ENCODE data around the gene PLEKHD1. TPM values are rescaled to one million over a fixed set of nuclear protein-coding genes. Genes with fewer than 3 reads are reported as not detected.
A peak's percentile ranks its signal among the peaks of the same experiment; 100 is the strongest.

PLEKHD1 gene
- total RNA-seq, 1 experiment from 2014 or later, result not detected

- no peak for DNase-seq (ENCODE audit: low read depth, low spot score)
- in situ Hi-C loops (cut with HindIII; ENCODE audit: low pct_unique_long_range_greater_than_20kb, low sequenced_read_pairs), result no loop called here
These were observed 14.9 kb downstream of the PLEKHD1 start for GRCh38 chr14:69499436-69499835.

DNA sequence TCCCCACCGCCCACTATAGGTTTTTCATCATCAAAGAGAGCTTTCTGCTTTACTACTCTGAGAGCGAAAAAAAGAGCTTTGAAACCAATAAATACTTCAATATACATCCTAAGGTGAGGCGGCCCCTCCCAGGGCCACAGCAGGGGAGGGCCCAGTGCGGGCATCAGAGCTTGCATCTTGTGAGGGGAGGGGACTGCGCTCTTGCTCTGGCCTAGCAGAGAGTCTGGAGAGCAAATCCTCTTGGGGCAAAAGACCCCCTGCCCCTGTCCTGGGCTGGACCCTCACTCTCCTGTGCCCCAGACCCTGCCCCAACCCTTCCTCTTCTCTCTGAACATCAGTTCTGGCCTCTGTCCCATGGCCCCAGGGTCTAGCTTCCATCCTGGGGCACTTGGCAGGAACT, 15.6 kb downstream of the PLEKHD1 start:
- in situ Hi-C loops (cut with HindIII; ENCODE audit: low pct_unique_long_range_greater_than_20kb, low sequenced_read_pairs), result no loop called here
- DNase-seq (ENCODE audit: low read depth, low spot score), result no peak

- in situ Hi-C loops (cut with HindIII; ENCODE audit: low pct_unique_long_range_greater_than_20kb, low sequenced_read_pairs), result no loop called here
These were observed 16.2 kb downstream of the PLEKHD1 start for GRCh38 chr14:69500736-69501135.

GRCh38 chr14:69501423-69501838, 16.9 kb downstream of the PLEKHD1 start:
- in situ Hi-C loops (cut with HindIII; ENCODE audit: low pct_unique_long_range_greater_than_20kb, low sequenced_read_pairs), result no loop called here
- no peak for DNase-seq (ENCODE audit: low read depth, low spot score)

More at GRCh38 chr14:69500736-69501135, 16.2 kb downstream of the PLEKHD1 start:
- DNase-seq (ENCODE audit: low read depth, low spot score), result no peak

DNA sequence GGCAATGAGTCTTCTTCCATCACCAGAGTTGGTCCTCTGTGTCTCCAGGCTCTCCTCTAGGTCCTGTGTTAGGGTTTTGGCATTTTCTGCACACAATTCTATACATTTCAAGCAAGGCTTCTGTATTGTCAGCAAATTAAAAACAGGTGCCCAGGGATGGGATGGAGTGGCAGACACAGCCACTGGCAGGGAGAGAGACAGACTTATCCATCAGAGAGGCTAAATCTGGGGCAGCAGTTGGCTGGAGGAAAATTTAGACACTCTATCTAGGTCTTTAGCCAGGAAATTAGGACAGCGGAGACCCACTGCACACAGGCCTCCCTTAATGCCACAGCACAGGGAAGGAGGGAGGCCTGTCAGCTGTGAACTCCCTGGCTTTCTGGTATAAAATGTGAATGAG, 20.2 kb downstream of the PLEKHD1 start:
- in situ Hi-C loops (cut with HindIII; ENCODE audit: low pct_unique_long_range_greater_than_20kb, low sequenced_read_pairs), result no loop called here
- no peak for DNase-seq (ENCODE audit: low read depth, low spot score)

DNA sequence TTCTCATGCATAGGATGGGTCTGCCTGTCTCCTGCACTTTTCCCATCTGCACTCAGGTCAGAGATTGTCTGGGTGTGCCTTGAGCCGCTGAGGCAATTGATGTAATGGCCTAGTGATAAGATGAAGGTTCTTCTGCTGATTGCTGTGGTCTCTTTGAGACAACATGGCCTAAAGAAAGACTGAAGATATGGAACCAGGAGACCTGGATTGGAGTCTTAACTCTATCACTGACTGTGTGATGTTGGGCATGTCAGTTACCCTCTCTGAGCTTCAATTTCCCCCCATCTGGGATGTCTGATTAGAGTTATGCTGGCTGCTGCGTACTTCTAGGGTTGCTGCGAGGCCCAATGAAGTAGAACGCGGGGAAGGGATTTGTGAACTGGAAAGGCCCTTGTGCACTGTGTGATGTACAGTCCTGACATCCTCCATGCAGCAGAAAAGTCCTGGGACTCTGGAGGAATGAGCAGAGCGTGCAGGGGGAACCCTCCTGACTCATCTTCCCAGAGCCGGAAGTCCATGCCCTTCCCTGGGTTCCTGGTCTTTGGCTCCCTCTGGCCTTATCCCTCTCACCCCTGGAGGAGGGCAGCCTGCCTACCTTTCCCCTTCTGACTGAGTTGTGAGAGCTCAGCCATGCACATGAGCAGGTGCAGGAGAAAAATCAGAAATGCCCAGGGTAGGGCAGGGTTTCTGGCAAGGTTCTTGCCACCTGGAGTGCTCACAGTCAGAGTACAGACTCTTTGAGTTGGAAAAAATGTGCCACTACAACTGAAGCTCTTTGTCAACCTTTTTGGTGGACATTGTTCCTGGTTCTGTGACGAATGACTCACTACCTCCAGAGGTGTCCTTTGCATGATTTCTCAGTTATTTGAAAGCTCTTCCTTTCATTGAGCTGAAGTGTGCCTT, 21.1 kb downstream of the PLEKHD1 start:
- no peak for DNase-seq (ENCODE audit: low read depth, low spot score)

DNA sequence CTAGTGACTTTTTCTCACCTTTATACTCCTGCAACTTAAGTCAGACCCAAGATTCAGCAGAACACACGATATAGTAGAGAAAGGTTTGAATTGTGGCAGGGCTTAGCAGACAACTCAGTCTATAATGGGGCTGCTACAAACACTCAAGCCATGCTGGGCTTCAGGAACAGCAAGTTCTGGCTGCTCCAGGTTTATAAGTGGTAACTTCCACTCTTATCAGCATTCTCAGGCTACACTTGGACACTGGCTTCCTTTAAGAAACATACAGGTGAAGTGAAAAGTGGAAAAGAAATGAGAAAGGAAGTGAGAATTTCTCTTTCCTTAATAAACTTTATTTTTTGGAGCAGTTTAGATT, 21.7 kb downstream of the PLEKHD1 start:
- DNase-seq (ENCODE audit: low read depth, low spot score), result no peak
- in situ Hi-C loops (cut with HindIII; ENCODE audit: low pct_unique_long_range_greater_than_20kb, low sequenced_read_pairs), result no loop called here

More for the DNA sequence above, 21.1 kb downstream of the PLEKHD1 start:
- in situ Hi-C loops (cut with HindIII; ENCODE audit: low pct_unique_long_range_greater_than_20kb, low sequenced_read_pairs), result no loop called here

DNA sequence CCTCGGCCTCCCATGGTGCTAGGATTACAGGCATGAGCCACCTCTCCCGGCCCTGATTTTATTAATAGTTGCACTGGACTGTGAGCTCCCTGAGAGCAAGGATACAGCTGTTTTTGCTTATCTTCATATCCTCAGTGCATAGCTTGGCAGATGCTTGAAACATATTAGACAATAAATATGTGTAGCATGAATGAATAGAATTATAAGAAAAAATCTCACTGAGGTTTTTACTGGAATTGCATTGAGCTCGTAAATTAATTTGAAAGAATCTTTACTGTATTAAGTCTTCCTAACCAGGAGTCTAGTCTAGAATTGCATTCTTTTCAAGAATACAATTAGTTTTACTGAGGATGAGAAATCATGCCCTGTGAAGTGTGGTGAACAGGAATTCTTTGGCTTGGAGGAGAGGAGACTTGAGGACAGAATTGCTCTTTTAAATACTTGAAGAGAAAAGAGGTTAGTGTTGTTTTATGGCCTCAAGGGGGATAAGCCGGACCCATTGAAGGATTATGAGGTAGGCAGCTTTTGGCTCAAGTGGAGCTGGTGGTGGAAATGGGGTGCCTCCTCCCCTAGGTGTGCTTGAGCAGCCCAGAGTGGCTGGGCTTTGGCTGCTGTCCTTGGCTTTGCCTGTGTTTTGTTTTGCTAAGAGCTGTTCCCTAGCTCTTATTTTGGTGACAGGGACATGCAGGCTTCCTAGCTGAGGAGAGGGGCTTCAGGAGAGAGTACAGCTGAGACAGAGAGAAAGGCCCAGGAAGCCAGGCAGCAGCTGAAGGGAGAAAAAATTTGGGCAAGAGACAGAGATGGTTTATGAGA, 34.0 kb downstream of the PLEKHD1 start:
- peak; percentile 14 for DNase-seq (ENCODE audit: low read depth, low spot score)
- in situ Hi-C loops (cut with HindIII; ENCODE audit: low pct_unique_long_range_greater_than_20kb, low sequenced_read_pairs), result no loop called here

DNA sequence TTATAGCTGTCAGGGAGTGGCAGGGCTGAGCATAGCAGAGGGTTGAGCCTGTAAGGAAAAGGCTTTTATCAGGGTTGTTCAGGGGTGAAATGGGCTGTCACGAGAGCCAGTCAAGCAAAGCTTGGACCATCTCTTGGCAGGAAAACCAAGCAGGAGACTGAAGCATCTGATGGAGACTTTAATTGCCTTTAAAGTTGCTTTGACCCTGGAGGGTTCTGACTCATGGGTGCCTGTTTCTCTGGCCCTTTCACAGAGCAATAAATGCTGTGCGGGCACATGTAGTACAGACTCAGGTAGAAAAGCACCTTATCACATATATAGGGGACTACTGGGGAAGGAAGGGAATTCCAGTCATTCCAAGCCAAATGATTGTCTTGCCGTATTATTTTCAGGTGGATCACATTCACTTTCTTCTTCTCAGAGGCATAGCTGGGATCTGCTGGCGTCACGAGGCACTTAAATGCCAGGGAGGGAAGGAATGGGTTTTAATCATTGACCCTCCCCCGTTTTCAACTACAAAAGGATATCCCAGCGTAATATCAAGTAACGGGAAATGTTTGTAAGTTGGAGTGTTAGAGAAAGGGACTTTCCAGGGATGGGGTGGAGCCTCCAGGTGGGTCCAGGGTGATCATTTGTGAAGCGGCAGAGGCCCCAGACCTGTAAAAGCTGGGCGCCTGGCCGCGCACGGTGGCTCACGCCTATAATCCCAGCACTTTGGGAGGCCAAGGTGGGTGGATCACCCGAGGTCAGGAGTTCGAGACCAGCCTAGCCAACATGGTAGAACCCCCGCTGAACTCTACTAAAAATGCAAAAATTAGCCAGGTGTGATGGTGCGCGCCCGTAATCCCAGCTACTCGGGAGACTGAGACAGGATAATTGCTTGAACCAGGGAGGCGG, 34.9 kb downstream of the PLEKHD1 start:
- in situ Hi-C loops (cut with HindIII; ENCODE audit: low pct_unique_long_range_greater_than_20kb, low sequenced_read_pairs), result no loop called here
- DNase-seq (ENCODE audit: low read depth, low spot score), result peak; percentile 8

- in situ Hi-C loops (cut with HindIII; ENCODE audit: low pct_unique_long_range_greater_than_20kb, low sequenced_read_pairs), result no loop called here
- DNase-seq (ENCODE audit: low read depth, low spot score), result no peak
These were observed 37.5 kb downstream of the PLEKHD1 start for GRCh38 chr14:69522026-69522425.

- DNase-seq (ENCODE audit: low read depth, low spot score), result no peak
- in situ Hi-C loops (cut with HindIII; ENCODE audit: low pct_unique_long_range_greater_than_20kb, low sequenced_read_pairs), result no loop called here
These were observed 41.4 kb downstream of the PLEKHD1 start for GRCh38 chr14:69525896-69526295.

GRCh38 chr14:69527635-69528034, 43.1 kb downstream of the PLEKHD1 start:
- no peak for DNase-seq (ENCODE audit: low read depth, low spot score)
- in situ Hi-C loops (cut with HindIII; ENCODE audit: low pct_unique_long_range_greater_than_20kb, low sequenced_read_pairs), result no loop called here

DNA sequence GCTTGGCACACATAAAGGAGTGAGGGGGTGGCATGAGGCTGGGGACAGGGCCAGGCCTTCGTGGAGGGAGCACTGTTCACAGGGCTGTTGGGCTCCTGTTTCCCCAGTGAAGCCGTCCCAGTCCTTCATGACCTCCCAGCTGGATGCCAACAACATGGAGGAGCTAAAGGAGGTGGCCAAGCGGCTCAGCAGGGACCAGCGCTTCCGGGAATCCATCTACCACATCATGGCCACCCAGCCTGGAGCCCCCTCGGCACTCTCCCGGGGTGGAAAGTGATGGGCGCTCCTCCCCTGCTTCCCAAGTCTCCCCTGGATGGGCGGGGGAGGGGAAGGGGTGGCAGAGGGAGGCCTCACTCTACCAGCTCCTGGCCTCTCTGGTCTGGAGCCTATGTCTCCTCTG, 43.6 kb downstream of the PLEKHD1 start:
- in situ Hi-C loops (cut with HindIII; ENCODE audit: low pct_unique_long_range_greater_than_20kb, low sequenced_read_pairs), result no loop called here
- DNase-seq (ENCODE audit: low read depth, low spot score), result no peak

- no peak for DNase-seq (ENCODE audit: low read depth, low spot score)
- in situ Hi-C loops (cut with HindIII; ENCODE audit: low pct_unique_long_range_greater_than_20kb, low sequenced_read_pairs), result no loop called here
These were observed 44.4 kb downstream of the PLEKHD1 start for GRCh38 chr14:69528930-69529329.

GRCh38 chr14:69529563-69529962, 45.0 kb downstream of the PLEKHD1 start:
- in situ Hi-C loops (cut with HindIII; ENCODE audit: low pct_unique_long_range_greater_than_20kb, low sequenced_read_pairs), result no loop called here
- no peak for DNase-seq (ENCODE audit: low read depth, low spot score)

DNA sequence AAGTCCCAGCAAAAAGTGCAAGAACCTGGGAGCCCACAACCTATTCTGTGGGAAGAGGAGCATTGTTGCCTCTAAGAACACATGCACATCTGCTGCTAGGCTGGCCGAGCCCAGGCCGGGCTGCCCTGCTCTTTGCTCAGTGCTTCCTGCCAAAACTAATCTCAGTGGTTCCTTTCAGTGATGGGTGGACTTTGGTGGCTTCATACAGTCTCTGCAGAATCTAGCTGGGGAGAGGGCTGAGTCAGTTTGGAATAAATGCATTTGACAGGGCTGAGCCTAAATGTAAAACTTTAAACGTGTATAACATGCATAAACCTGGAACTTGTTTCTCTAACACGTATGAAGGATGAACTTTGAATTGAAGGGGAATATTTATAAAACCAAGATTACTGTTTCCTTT, 45.6 kb downstream of the PLEKHD1 start:
- no peak for DNase-seq (ENCODE audit: low read depth, low spot score)
- in situ Hi-C loops (cut with HindIII; ENCODE audit: low pct_unique_long_range_greater_than_20kb, low sequenced_read_pairs), result no loop called here

DNA sequence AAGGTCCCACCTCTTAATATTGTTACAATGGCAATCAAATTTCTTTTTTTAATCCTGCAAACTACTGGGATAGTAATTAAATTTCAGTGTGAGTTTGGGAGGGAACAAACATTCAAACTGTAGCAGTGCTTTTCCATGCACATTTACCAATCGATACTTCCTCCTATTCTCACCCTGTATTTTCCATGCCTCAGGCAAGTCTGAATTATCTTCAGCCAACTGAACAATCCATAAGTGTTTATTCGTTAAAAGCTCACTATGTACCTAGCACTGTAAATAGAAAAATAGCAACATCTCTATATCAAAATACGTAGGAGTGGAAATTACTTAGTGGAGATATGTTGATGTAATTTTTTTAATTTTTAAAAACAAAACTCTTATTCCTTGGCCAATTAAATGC, 46.6 kb downstream of the PLEKHD1 start:
- no peak for DNase-seq (ENCODE audit: low read depth, low spot score)
- in situ Hi-C loops (cut with HindIII; ENCODE audit: low pct_unique_long_range_greater_than_20kb, low sequenced_read_pairs), result no loop called here
